ENCODE results near the gene SNX10.

The SNX10 gene

GRCh38 chr7:26349005-26349915 is 57.6 kb downstream of the SNX10 start:
- TF ChIP-seq EZH2 (IDR thresholded peaks at IDR 0.05; ENCODE audit: borderline replicate concordance, low read length) (no peak), CTCF (IDR thresholded peaks at IDR 0.05; ENCODE audit: low read length) (no peak)
- no peaks in the 10 kb centered on the region for H4K20me1 ChIP-seq (ENCODE audit: insufficient read depth, low read length)
- no peaks in the 10 kb centered on the region for H3K27me3 ChIP-seq (ENCODE audit: insufficient read depth, low read length)
- no peak overlapping the region for H3K9ac ChIP-seq (ENCODE audit: low read length)
- H3K36me3 ChIP-seq (ENCODE audit: insufficient read depth, low read length): peaks cover 80% of the 10 kb centered on the region
- no peak overlapping the region for H3K4me3 ChIP-seq (ENCODE audit: low read depth, low read length, poor library complexity, severe bottlenecking)
- H3K27ac ChIP-seq (ENCODE audit: low read depth, low read length, poor library complexity, severe bottlenecking): no peak overlapping the region
- no peak overlapping the region for H2AFZ ChIP-seq (ENCODE audit: low read length)
- H3F3A ChIP-seq (ENCODE audit: insufficient read depth, low read length): no peaks in the 10 kb centered on the region
- H3K4me2 ChIP-seq (ENCODE audit: low read length): no peak overlapping the region
- H3K4me1 ChIP-seq (ENCODE audit: insufficient read depth, low read length, severe bottlenecking): no peaks in the 10 kb centered on the region
- H3K9me2 ChIP-seq (ENCODE audit: low read depth, low read length): no peaks in the 10 kb centered on the region
- H3K79me2 ChIP-seq (ENCODE audit: insufficient read depth, low read length): no peaks in the 10 kb centered on the region
- H3K9me3 ChIP-seq (ENCODE audit: low read length): no peaks in the 10 kb centered on the region

GRCh38 chr7:26351171-26351570 is 59.5 kb downstream of the SNX10 start:
- no peaks in the 10 kb centered on the region for H3K9me2 ChIP-seq (ENCODE audit: low read depth, low read length)
- no peak overlapping the region for H3K4me3 ChIP-seq (ENCODE audit: low read depth, low read length, poor library complexity, severe bottlenecking)
- no peak overlapping the region for H3K9ac ChIP-seq (ENCODE audit: low read length)
- no peak for TF ChIP-seq EZH2 (IDR thresholded peaks at IDR 0.05; ENCODE audit: borderline replicate concordance, low read length)
- no peaks in the 10 kb centered on the region for H3K27me3 ChIP-seq (ENCODE audit: insufficient read depth, low read length)
- no peaks in the 10 kb centered on the region for H4K20me1 ChIP-seq (ENCODE audit: insufficient read depth, low read length)
- peaks cover 66% of the 10 kb centered on the region for H3K36me3 ChIP-seq (ENCODE audit: insufficient read depth, low read length)
- H3K4me1 ChIP-seq (ENCODE audit: insufficient read depth, low read length, severe bottlenecking): no peaks in the 10 kb centered on the region
- no peak overlapping the region for H3K4me2 ChIP-seq (ENCODE audit: low read length)
- H3K79me2 ChIP-seq (ENCODE audit: insufficient read depth, low read length): no peaks in the 10 kb centered on the region
- H3F3A ChIP-seq (ENCODE audit: insufficient read depth, low read length): no peaks in the 10 kb centered on the region
- no peaks in the 10 kb centered on the region for H3K9me3 ChIP-seq (ENCODE audit: low read length)
- H3K27ac ChIP-seq (ENCODE audit: low read depth, low read length, poor library complexity, severe bottlenecking): no peak overlapping the region
- no peak overlapping the region for H2AFZ ChIP-seq (ENCODE audit: low read length)

GRCh38 chr7:26356229-26356628 is 64.6 kb downstream of the SNX10 start:
- Histone ChIP-seq H2AFZ (ENCODE audit: low read length) (no peak overlapping the region), H3K36me3 (ENCODE audit: insufficient read depth, low read length) (peaks cover 28% of the 10 kb centered on the region; the same call in 1 of the 2 replicates), H3K27ac (ENCODE audit: low read depth, low read length, poor library complexity, severe bottlenecking) (no peak overlapping the region), H3K4me1 (ENCODE audit: insufficient read depth, low read length, severe bottlenecking) (peaks cover 16% of the 10 kb centered on the region), H3K4me2 (ENCODE audit: low read length) (no peak overlapping the region), H3K4me3 (ENCODE audit: low read depth, low read length, poor library complexity, severe bottlenecking) (no peak overlapping the region), H3K9ac (ENCODE audit: low read length) (no peak overlapping the region), H3K27me3 (ENCODE audit: insufficient read depth, low read length) (no peaks in the 10 kb centered on the region), H3K9me2 (ENCODE audit: low read depth, low read length) (no peaks in the 10 kb centered on the region), H3K79me2 (ENCODE audit: insufficient read depth, low read length) (no peaks in the 10 kb centered on the region), H3F3A (ENCODE audit: insufficient read depth, low read length) (no peaks in the 10 kb centered on the region), H4K20me1 (ENCODE audit: insufficient read depth, low read length) (no peaks in the 10 kb centered on the region), H3K9me3 (ENCODE audit: low read length) (no peaks in the 10 kb centered on the region)
- no peak for TF ChIP-seq CTCF (IDR thresholded peaks at IDR 0.05; ENCODE audit: low read length)
- TF ChIP-seq EZH2 (IDR thresholded peaks at IDR 0.05; ENCODE audit: borderline replicate concordance, low read length): no peak

Measured in OCI-LY1 (cell line).